ENCODE data around the gene CLCN7.
"Not testable (repeated sequence)": the region's sequence is repeated elsewhere in the genome, so short reads cannot be mapped to it uniquely, and the experiment has no call there.

CLCN7 gene

GRCh38 chr16:1469693-1470201 lies 5.1 kb downstream of the CLCN7 start:
- no peaks in the 10 kb centered on the region for H3K27me3 ChIP-seq (ENCODE audit: control insufficient read depth, insufficient read depth, low read length)
- H3K9ac ChIP-seq (ENCODE audit: low read depth, low read length), result no peak overlapping the region
- no peak overlapping the region for H3K27ac ChIP-seq (ENCODE audit: low read depth, low read length)
- H3K4me1 ChIP-seq (ENCODE audit: control insufficient read depth, insufficient read depth, low read length), result no peaks in the 10 kb centered on the region
- H3K9me3 ChIP-seq (ENCODE audit: control insufficient read depth, insufficient read depth, low read length), result no peaks in the 10 kb centered on the region
- H3K36me3 ChIP-seq (ENCODE audit: control insufficient read depth, insufficient read depth, low read length), result no peaks in the 10 kb centered on the region
- no peak overlapping the region for H3K4me3 ChIP-seq (ENCODE audit: low read depth, low read length)

DNA sequence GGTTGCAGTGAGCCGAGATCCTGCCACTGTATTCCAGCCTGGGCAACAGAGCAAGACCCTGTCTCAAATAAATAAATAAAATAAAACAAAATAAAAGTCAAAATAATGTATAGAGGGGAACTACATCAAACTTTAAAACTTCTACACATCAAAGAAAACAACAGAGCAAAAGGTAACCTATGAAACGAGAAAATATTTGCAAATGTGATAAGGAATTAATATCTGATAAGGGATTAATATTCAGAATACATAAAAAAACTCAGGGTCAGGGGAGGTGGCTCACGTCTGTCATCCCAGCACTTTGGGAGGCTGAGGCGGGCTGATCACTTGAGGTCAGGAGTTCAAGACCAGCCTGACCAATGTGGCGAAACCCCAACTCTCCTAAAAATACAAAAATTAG lies 5.7 kb downstream of the CLCN7 start:
- H3K9ac ChIP-seq (ENCODE audit: low read depth, low read length); H3K36me3 ChIP-seq (ENCODE audit: control insufficient read depth, insufficient read depth, low read length); H3K9me3 ChIP-seq (ENCODE audit: control insufficient read depth, insufficient read depth, low read length); H3K4me3 ChIP-seq (ENCODE audit: low read depth, low read length); H3K27me3 ChIP-seq (ENCODE audit: control insufficient read depth, insufficient read depth, low read length); H3K27ac ChIP-seq (ENCODE audit: low read depth, low read length); H3K4me1 ChIP-seq (ENCODE audit: control insufficient read depth, insufficient read depth, low read length): not testable (repeated sequence)

DNA sequence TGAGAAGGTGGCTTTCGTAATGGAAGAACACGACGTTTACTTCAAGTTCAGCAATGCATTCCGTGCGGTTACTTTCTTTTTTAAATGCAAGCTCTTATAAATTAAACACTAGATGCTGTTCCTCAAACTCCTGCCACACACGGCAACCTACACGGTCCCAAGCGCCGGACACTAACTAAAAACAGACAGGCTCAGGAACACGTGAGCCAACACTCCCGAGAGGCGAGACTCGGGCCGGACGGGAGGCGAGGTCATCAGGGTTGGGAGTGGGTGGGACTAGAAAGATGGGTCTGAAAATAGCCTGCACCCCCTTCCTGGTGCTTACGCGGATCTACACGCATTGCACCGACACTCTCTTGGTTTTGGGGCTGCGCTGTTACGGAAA lies 6.4 kb downstream of the CLCN7 start:
- no peaks in the 10 kb centered on the region for H3K4me1 ChIP-seq (ENCODE audit: control insufficient read depth, insufficient read depth, low read length)
- no peak overlapping the region for H3K4me3 ChIP-seq (ENCODE audit: low read depth, low read length)
- H3K27ac ChIP-seq (ENCODE audit: low read depth, low read length), result no peak overlapping the region
- no peaks in the 10 kb centered on the region for H3K27me3 ChIP-seq (ENCODE audit: control insufficient read depth, insufficient read depth, low read length)
- H3K36me3 ChIP-seq (ENCODE audit: control insufficient read depth, insufficient read depth, low read length), result no peaks in the 10 kb centered on the region
- H3K9ac ChIP-seq (ENCODE audit: low read depth, low read length), result no peak overlapping the region
- no peaks in the 10 kb centered on the region for H3K9me3 ChIP-seq (ENCODE audit: control insufficient read depth, insufficient read depth, low read length)

DNA sequence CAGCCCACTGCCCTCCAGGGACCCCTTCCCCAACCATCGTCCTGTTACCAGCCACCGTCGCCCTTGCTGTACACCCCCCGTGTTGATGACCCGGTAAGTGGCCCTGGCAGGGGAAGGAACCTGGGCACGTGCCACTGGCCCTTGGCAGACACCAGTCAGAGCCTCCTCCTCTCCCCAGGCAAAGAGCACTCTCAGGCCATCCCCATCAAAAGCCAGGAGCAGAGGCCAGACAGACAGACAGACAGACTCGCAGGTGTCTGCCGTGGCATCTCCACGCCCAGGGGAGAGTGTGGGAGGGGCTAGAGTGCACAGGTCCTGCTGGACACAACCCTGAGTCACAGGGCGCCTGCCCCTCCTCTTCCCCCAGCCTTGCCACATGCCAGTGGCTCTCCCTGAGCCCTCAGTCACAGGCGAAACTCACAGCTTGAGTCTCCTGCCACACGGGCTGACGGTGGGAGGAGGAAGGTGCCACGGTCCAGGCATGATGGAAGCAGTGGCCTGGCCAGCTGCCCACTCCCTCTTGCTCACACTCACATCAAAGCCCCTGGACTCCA lies 7.8 kb downstream of the CLCN7 start:
- H3K27ac ChIP-seq (ENCODE audit: low read depth, low read length), result no peak overlapping the region
- no peak overlapping the region for H3K9ac ChIP-seq (ENCODE audit: low read depth, low read length)
- H3K27me3 ChIP-seq (ENCODE audit: control insufficient read depth, insufficient read depth, low read length), result no peaks in the 10 kb centered on the region
- H3K4me1 ChIP-seq (ENCODE audit: control insufficient read depth, insufficient read depth, low read length), result no peaks in the 10 kb centered on the region
- no peaks in the 10 kb centered on the region for H3K36me3 ChIP-seq (ENCODE audit: control insufficient read depth, insufficient read depth, low read length)
- H3K4me3 ChIP-seq (ENCODE audit: low read depth, low read length), result no peak overlapping the region
- no peaks in the 10 kb centered on the region for H3K9me3 ChIP-seq (ENCODE audit: control insufficient read depth, insufficient read depth, low read length)

DNA sequence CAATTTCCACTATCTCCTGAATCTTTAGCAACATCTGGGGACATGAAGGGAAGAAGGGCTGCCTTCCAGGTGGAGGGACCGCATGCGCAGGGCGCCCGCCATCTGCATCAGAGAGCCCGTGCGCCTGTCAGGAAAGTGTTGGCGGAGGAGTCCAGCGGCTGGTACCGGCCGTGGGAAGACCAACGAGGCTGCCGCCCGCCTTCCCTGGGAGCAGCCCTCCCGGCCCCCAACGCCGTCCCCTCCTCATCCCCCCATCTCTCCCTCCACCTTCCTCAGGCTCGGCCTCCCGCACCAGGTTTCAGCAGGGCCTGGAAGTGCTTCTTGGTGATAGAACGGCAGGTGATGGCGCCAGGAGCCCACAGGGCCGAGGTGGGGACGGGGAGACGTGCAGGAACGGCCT lies 8.8 kb downstream of the CLCN7 start:
- no peaks in the 10 kb centered on the region for H3K9me3 ChIP-seq (ENCODE audit: control insufficient read depth, insufficient read depth, low read length)
- no peak overlapping the region for H3K4me3 ChIP-seq (ENCODE audit: low read depth, low read length)
- H3K27me3 ChIP-seq (ENCODE audit: control insufficient read depth, insufficient read depth, low read length), result no peaks in the 10 kb centered on the region
- H3K4me1 ChIP-seq (ENCODE audit: control insufficient read depth, insufficient read depth, low read length), result no peaks in the 10 kb centered on the region
- H3K9ac ChIP-seq (ENCODE audit: low read depth, low read length), result no peak overlapping the region
- peaks cover 4% of the 10 kb centered on the region for H3K36me3 ChIP-seq (ENCODE audit: control insufficient read depth, insufficient read depth, low read length)
- H3K27ac ChIP-seq (ENCODE audit: low read depth, low read length), result no peak overlapping the region

GRCh38 chr16:1465567-1465915 lies 9.3 kb downstream of the CLCN7 start:
- no peak overlapping the region for H3K27ac ChIP-seq (ENCODE audit: low read depth, low read length)
- H3K9me3 ChIP-seq (ENCODE audit: control insufficient read depth, insufficient read depth, low read length), result no peaks in the 10 kb centered on the region
- no peak overlapping the region for H3K9ac ChIP-seq (ENCODE audit: low read depth, low read length)
- peaks cover 9% of the 10 kb centered on the region for H3K36me3 ChIP-seq (ENCODE audit: control insufficient read depth, insufficient read depth, low read length)
- H3K27me3 ChIP-seq (ENCODE audit: control insufficient read depth, insufficient read depth, low read length), result no peaks in the 10 kb centered on the region
- H3K4me3 ChIP-seq (ENCODE audit: low read depth, low read length), result no peak overlapping the region
- H3K4me1 ChIP-seq (ENCODE audit: control insufficient read depth, insufficient read depth, low read length), result no peaks in the 10 kb centered on the region

DNA sequence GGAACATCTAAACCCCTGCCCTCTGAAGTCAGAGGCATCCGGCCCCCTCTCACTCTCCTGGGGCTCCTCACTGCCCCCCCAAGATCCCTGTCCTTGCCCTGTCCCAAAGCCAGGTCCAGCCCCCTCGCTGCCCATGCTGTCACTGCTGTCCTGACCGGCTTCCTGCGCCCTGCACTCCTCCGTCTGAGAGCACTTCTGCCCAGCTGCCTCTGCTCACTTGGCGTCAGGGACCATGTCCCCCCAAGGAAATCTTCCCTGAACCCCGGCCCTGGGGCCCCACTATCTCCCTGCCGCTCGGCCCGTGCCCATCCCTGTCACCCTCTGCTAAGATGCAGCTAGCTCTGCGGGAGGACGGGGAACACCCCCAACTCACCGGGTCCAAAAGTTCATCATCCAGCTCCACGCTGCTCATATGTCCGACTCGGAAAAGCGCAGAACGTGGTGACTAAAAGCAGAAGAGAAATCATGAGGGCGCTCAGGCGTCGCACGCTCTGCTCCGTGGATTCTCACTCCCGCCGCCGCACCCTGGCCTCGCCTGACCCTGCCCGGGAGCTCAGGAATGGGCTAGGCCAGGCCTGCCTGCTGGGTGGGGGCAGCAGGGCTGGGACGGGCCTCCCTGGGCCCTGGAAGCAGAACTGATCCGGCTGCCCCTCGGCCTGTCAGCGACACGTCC lies 9.8 kb downstream of the CLCN7 start:
- no peaks in the 10 kb centered on the region for H3K9me3 ChIP-seq (ENCODE audit: control insufficient read depth, insufficient read depth, low read length)
- H3K4me3 ChIP-seq (ENCODE audit: low read depth, low read length), result no peak overlapping the region
- H3K9ac ChIP-seq (ENCODE audit: low read depth, low read length), result no peak overlapping the region
- H3K4me1 ChIP-seq (ENCODE audit: control insufficient read depth, insufficient read depth, low read length), result no peaks in the 10 kb centered on the region
- H3K27me3 ChIP-seq (ENCODE audit: control insufficient read depth, insufficient read depth, low read length), result no peaks in the 10 kb centered on the region
- H3K27ac ChIP-seq (ENCODE audit: low read depth, low read length), result no peak overlapping the region
- H3K36me3 ChIP-seq (ENCODE audit: control insufficient read depth, insufficient read depth, low read length), result peaks cover 13% of the 10 kb centered on the region

DNA sequence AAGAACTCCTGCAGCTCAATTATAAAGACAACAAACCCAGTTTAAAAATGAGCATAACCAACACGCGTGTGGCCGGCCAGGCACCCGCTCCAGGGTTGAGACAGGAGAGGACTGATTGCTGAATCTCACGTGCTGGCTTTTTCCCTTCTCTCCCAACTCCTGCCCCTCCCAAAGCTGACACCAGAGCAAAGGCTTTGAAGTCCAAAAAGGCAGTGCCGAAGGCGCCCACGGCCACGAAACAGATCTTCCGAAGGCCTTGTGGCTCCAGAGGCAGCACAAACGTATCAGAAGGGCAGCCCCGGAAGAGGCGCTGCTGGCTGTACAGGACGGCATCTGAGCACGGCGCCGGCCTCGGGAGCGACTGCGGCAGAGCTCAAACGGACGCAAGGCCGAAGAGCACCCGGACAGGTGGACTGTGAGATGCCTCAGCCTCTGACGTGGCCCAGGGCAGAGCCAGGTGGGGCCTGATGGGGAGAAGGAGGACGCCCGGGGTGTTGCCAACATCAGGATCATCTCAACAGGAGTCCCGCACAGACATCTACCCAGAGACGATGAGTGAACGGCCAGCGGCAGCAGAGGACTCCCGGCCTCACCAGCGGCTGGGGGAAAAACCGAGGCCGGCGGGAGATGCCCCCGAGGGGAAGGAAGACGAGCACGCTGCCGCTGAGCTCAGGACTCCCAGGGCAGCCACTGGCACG lies 10.5 kb downstream of the CLCN7 start:
- Histone ChIP-seq H3K27ac (ENCODE audit: low read depth, low read length) (no peak overlapping the region), H3K4me1 (ENCODE audit: control insufficient read depth, insufficient read depth, low read length) (no peaks in the 10 kb centered on the region), H3K9me3 (ENCODE audit: control insufficient read depth, insufficient read depth, low read length) (no peaks in the 10 kb centered on the region), H3K36me3 (ENCODE audit: control insufficient read depth, insufficient read depth, low read length) (peaks cover 14% of the 10 kb centered on the region), H3K4me3 (ENCODE audit: low read depth, low read length) (no peak overlapping the region), H3K9ac (ENCODE audit: low read depth, low read length) (no peak overlapping the region), H3K27me3 (ENCODE audit: control insufficient read depth, insufficient read depth, low read length) (no peaks in the 10 kb centered on the region)

GRCh38 chr16:1461146-1461545 lies 13.7 kb downstream of the CLCN7 start:
- no peaks in the 10 kb centered on the region for H3K27me3 ChIP-seq (ENCODE audit: control insufficient read depth, insufficient read depth, low read length)
- H3K9me3 ChIP-seq (ENCODE audit: control insufficient read depth, insufficient read depth, low read length), result no peaks in the 10 kb centered on the region
- H3K4me3 ChIP-seq (ENCODE audit: low read depth, low read length), result no peak overlapping the region
- no peak overlapping the region for H3K27ac ChIP-seq (ENCODE audit: low read depth, low read length)
- H3K9ac ChIP-seq (ENCODE audit: low read depth, low read length), result no peak overlapping the region
- peaks cover 26% of the 10 kb centered on the region for H3K36me3 ChIP-seq (ENCODE audit: control insufficient read depth, insufficient read depth, low read length)
- H3K4me1 ChIP-seq (ENCODE audit: control insufficient read depth, insufficient read depth, low read length), result no peaks in the 10 kb centered on the region

GRCh38 chr16:1460602-1461138 lies 14.2 kb downstream of the CLCN7 start:
- no peak overlapping the region for H3K9ac ChIP-seq (ENCODE audit: low read depth, low read length)
- H3K27ac ChIP-seq (ENCODE audit: low read depth, low read length), result no peak overlapping the region
- no peaks in the 10 kb centered on the region for H3K9me3 ChIP-seq (ENCODE audit: control insufficient read depth, insufficient read depth, low read length)
- no peaks in the 10 kb centered on the region for H3K4me1 ChIP-seq (ENCODE audit: control insufficient read depth, insufficient read depth, low read length)
- H3K36me3 ChIP-seq (ENCODE audit: control insufficient read depth, insufficient read depth, low read length), result peaks cover 31% of the 10 kb centered on the region
- H3K4me3 ChIP-seq (ENCODE audit: low read depth, low read length), result no peak overlapping the region
- no peaks in the 10 kb centered on the region for H3K27me3 ChIP-seq (ENCODE audit: control insufficient read depth, insufficient read depth, low read length)

DNA sequence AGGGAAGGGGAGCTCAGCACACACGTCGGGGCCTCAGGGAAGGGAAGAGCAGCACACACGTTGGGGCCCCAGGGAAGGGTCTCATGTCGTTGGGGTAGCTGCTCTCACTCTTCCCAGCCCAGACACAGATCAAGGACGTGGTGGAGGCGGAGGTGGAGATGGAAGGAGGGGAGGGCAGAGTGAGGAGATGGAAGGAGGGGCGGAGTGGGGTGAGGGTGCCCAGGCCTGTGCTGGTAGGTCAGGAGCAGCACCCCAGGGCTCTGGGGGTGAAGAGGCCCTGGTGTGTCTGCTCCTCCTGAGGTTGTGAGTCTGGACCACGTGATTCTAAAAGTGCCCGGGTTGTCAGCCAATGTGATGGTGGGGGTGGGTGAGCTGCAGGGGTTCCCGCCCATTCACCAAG lies 14.9 kb downstream of the CLCN7 start:
- no peaks in the 10 kb centered on the region for H3K9me3 ChIP-seq (ENCODE audit: control insufficient read depth, insufficient read depth, low read length)
- no peak overlapping the region for H3K27ac ChIP-seq (ENCODE audit: low read depth, low read length)
- no peak overlapping the region for H3K9ac ChIP-seq (ENCODE audit: low read depth, low read length)
- no peaks in the 10 kb centered on the region for H3K27me3 ChIP-seq (ENCODE audit: control insufficient read depth, insufficient read depth, low read length)
- H3K4me1 ChIP-seq (ENCODE audit: control insufficient read depth, insufficient read depth, low read length), result no peaks in the 10 kb centered on the region
- no peak overlapping the region for H3K4me3 ChIP-seq (ENCODE audit: low read depth, low read length)
- peaks cover 38% of the 10 kb centered on the region for H3K36me3 ChIP-seq (ENCODE audit: control insufficient read depth, insufficient read depth, low read length)
